Measurements from ENCODE around the gene NAP1L1. TPM values are rescaled to one million over a fixed set of nuclear protein-coding genes. Genes with fewer than 3 reads are reported as not detected.

The NAP1L1 gene
- polyA plus RNA-seq, 3 donors = 980 to 1,124 (median 1,026) TPM

- DNase-seq (ENCODE audit: low read depth in 3 of 3, low spot score in 2 of 3) = no peak
These were observed 61.3 kb downstream of the NAP1L1 start for GRCh38 chr12:76023069-76023690.

GRCh38 chr12:76022506-76022905 lies 62.0 kb downstream of the NAP1L1 start:
- DNase-seq (ENCODE audit: low read depth in 3 of 3, low spot score in 2 of 3) = no peak

- no peak for DNase-seq (ENCODE audit: low read depth in 3 of 3, low spot score in 2 of 3)
These were observed 63.5 kb downstream of the NAP1L1 start for GRCh38 chr12:76020731-76021672.

- no peak for DNase-seq (ENCODE audit: low read depth in 3 of 3, low spot score in 2 of 3)
These were observed 64.2 kb downstream of the NAP1L1 start for GRCh38 chr12:76020281-76020680.

GRCh38 chr12:76018672-76019071 lies 65.8 kb downstream of the NAP1L1 start:
- DNase-seq (ENCODE audit: low read depth in 3 of 3, low spot score in 2 of 3) = no peak

GRCh38 chr12:76018111-76018510 lies 66.4 kb downstream of the NAP1L1 start:
- DNase-seq (ENCODE audit: low read depth in 3 of 3, low spot score in 2 of 3) = no peak

GRCh38 chr12:76014007-76014406 lies 70.5 kb downstream of the NAP1L1 start:
- no peak for DNase-seq (ENCODE audit: low read depth in 3 of 3, low spot score in 2 of 3)

GRCh38 chr12:76013603-76014002 lies 70.9 kb downstream of the NAP1L1 start:
- DNase-seq (ENCODE audit: low read depth in 3 of 3, low spot score in 2 of 3) = no peak

GRCh38 chr12:76012644-76013043 lies 71.8 kb downstream of the NAP1L1 start:
- DNase-seq (ENCODE audit: low read depth in 3 of 3, low spot score in 2 of 3) = no peak

GRCh38 chr12:76010732-76011458 lies 73.6 kb downstream of the NAP1L1 start:
- no peak for DNase-seq (ENCODE audit: low read depth in 3 of 3, low spot score in 2 of 3)

- DNase-seq (ENCODE audit: low read depth in 3 of 3, low spot score in 2 of 3) = no peak
These were observed 76.1 kb downstream of the NAP1L1 start for GRCh38 chr12:76008428-76008827.

- no peak for DNase-seq (ENCODE audit: low read depth in 3 of 3, low spot score in 2 of 3)
These were observed 76.8 kb downstream of the NAP1L1 start for GRCh38 chr12:76007640-76008039.

GRCh38 chr12:76006028-76006925 lies 78.2 kb downstream of the NAP1L1 start:
- no peak for DNase-seq (ENCODE audit: low read depth in 3 of 3, low spot score in 2 of 3)

GRCh38 chr12:76003355-76003638 lies 81.2 kb downstream of the NAP1L1 start:
- no peak for DNase-seq (ENCODE audit: low read depth in 3 of 3, low spot score in 2 of 3)

GRCh38 chr12:76002598-76003354 lies 81.7 kb downstream of the NAP1L1 start:
- no peak for DNase-seq (ENCODE audit: low read depth in 3 of 3, low spot score in 2 of 3)

- DNase-seq (ENCODE audit: low read depth in 3 of 3, low spot score in 2 of 3) = no peak
These were observed 86.0 kb downstream of the NAP1L1 start for GRCh38 chr12:75998292-75999063.

GRCh38 chr12:75997658-75998057 lies 86.8 kb downstream of the NAP1L1 start:
- DNase-seq (ENCODE audit: low read depth in 3 of 3, low spot score in 2 of 3) = no peak

GRCh38 chr12:75996861-75997447 lies 87.5 kb downstream of the NAP1L1 start:
- DNase-seq (ENCODE audit: low read depth in 3 of 3, low spot score in 2 of 3) = no peak

GRCh38 chr12:75995691-75996090 lies 88.8 kb downstream of the NAP1L1 start:
- no peak for DNase-seq (ENCODE audit: low read depth in 3 of 3, low spot score in 2 of 3)
